Heart left ventricle (tissue), 13 donors: ENCODE measurements around the gene DTNB.
"Not testable (repeated sequence)": the region's sequence is repeated elsewhere in the genome, so short reads cannot be mapped to it uniquely, and the experiment has no call there.

Experiments
- POLR2A ChIP-seq, 2 donors: fragments of 450-650 bp; IDR thresholded peaks; one replicate each; pipeline ENCODE4 v1.6.1; 2017; ENCODE audit warnings: antibody characterized with exemption in 2 of 2, mild to moderate bottlenecking in 2 of 2, moderate library complexity in 2 of 2
- TF ChIP-seq, protein P1 (sequence below), 12 donors: fragments of 200-600 bp; sonication (generic) in 4 of 12; IDR thresholded peaks; one replicate each; pipeline versions ENCODE4 v1.5.0 to v1.8.0; 2018 to 2022; ENCODE audit warnings: antibody characterized with exemption in 12 of 12, mild to moderate bottlenecking in 5 of 12
- donor health status: ischemic (EF 13 %, LVEDD 7.1; RV severe dilation, severe dysfunction).
- donor health status: DM: no; HTN: yes; CAD: no.
- donor health status: DM: no; HTN: no; CAD: no.
- donor health status: ischemic (EF 25% LVEDD 6.9; RV normal size, moderate dysfunction).
- donor health status: ischemic (EF 25% LVEDD 5.7; RV mildly dilated, moderate dysfunction).
- donor health status: ischemic (EF 35%, LVEDD 5.7; RV mildly dilated, moderate dysfunction).
- donor health status: nonischemic (EF 11% LVEDD 7.7; RV severe dilation, severe dysfunction).
- donor health status: DM: yes; HTN: yes; CAD: no.
- donor health status: PGD.
- donor health status: ischemic (EF 29% LVEDD 5.4; RV normal size, mild dysfunction).
- donor health status: nonischemic (EF 23%, LVEDD 6.1; RV moderate dilation, normal function).

- TF ChIP-seq, protein P1, sequence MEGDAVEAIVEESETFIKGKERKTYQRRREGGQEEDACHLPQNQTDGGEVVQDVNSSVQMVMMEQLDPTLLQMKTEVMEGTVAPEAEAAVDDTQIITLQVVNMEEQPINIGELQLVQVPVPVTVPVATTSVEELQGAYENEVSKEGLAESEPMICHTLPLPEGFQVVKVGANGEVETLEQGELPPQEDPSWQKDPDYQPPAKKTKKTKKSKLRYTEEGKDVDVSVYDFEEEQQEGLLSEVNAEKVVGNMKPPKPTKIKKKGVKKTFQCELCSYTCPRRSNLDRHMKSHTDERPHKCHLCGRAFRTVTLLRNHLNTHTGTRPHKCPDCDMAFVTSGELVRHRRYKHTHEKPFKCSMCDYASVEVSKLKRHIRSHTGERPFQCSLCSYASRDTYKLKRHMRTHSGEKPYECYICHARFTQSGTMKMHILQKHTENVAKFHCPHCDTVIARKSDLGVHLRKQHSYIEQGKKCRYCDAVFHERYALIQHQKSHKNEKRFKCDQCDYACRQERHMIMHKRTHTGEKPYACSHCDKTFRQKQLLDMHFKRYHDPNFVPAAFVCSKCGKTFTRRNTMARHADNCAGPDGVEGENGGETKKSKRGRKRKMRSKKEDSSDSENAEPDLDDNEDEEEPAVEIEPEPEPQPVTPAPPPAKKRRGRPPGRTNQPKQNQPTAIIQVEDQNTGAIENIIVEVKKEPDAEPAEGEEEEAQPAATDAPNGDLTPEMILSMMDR (IDR thresholded peaks at IDR 0.05), result not testable (repeated sequence)
- TF ChIP-seq POLR2A (IDR thresholded peaks at IDR 0.05), result not testable (repeated sequence)
Measured at GRCh38 chr2:25705575-25705974, 32.2 kb upstream of the DTNB start.
